GM12878 (cell line): ENCODE measurements around the gene GH2. TPM values are rescaled to one million over a fixed set of nuclear protein-coding genes. Genes with fewer than 3 reads are reported as not detected.

Experiments
- ATAC-seq: fragments of 200-7000 bp; cut with Tn5 transposase; 3 replicates; pipeline ENCODE4 v1.9.1; 2020; ENCODE audit warnings: mild to moderate bottlenecking, moderate library complexity
- BruUV-seq: library from RNA; stranded (reverse); fragments of 400-500 nt; replicated peaks from 2 replicates; lab custom pipeline; 2021; lab: Mats Ljungman, UMichigan
- CTCF ChIA-PET: fragments of 300-600 bp; sonication (Branson Sonifier 250); formaldehyde crosslinking; extraction: SDS; loops from one replicate; lab custom pipeline; 2021; ENCODE audit warnings: inconsistent platforms; lab: Yijun Ruan, JAX
- POLR2A ChIA-PET: fragments of 350-600 bp; formaldehyde crosslinking; extraction: SDS; loops from one replicate; lab custom pipeline; 2021; ENCODE audit warnings: inconsistent platforms; lab: Charles Lee
- RAD21 ChIA-PET: fragments of 300-600 bp; sonication (Branson Sonifier 250); formaldehyde crosslinking; loops from one replicate; lab custom pipeline; 2023; ENCODE audit warnings: antibody characterized with exemption; ENCODE audit not compliant: unreplicated experiment; lab: Charles Lee
- SMC1A ChIA-PET: fragments of 300-600 bp; sonication (Branson Sonifier 250); formaldehyde crosslinking; loops from one replicate; lab custom pipeline; 2023; ENCODE audit not compliant: unreplicated experiment, uncharacterized antibody; lab: Charles Lee
- DNase-seq: peaks from one replicate; pipeline ENCODE4 v3.0.0-alpha.2; 2011; ENCODE audit warnings: low read depth, low spot score
- FAIRE-seq: peaks from 3 replicates; lab custom pipeline; 2011; peaks lifted over from hg19 to GRCh38; lab: Jason Lieb, UNC
- H2AFZ ChIP-seq: 2 replicates; pipeline ENCODE4 v1.6.0; 2011; ENCODE audit warnings: low read depth, low read length, control low read depth; ENCODE audit not compliant: control insufficient read depth
- H3K27ac ChIP-seq: 2 replicates; pipeline ENCODE4 v1.5.1; 2011; ENCODE audit warnings: control low read depth; ENCODE audit not compliant: control insufficient read depth, insufficient read depth
- H3K27me3 ChIP-seq, 2 experiments: replicated peaks in 1 of 2; 2 replicates each; pipeline versions ENCODE4 v1.6.0 to v1.6.1; 2011; ENCODE audit warnings: low read length in 1 of 2; ENCODE audit not compliant: control insufficient read depth in 2 of 2, insufficient read depth in 2 of 2
- H3K36me3 ChIP-seq, 2 experiments: 2 replicates each; pipeline ENCODE4 v1.5.1; 2011; ENCODE audit warnings: low read length in 1 of 2; ENCODE audit not compliant: control insufficient read depth in 2 of 2, insufficient read depth in 2 of 2
- H3K4me1 ChIP-seq: 2 replicates; pipeline ENCODE4 v1.6.1; 2011; ENCODE audit warnings: mild to moderate bottlenecking, low read length, moderate library complexity, mixed read lengths; ENCODE audit not compliant: control insufficient read depth, insufficient read depth
- H3K4me2 ChIP-seq: 2 replicates; pipeline ENCODE4 v1.6.0; 2011; ENCODE audit warnings: control low read depth; ENCODE audit not compliant: control insufficient read depth, insufficient read depth
- H3K4me3 ChIP-seq: fragments of 200-600 bp; sonication (generic); 2 replicates; pipeline ENCODE4 v1.5.1; 2016
- H3K79me2 ChIP-seq: 2 replicates; pipeline ENCODE4 v1.6.0; 2011; ENCODE audit warnings: low read length; ENCODE audit not compliant: control insufficient read depth, insufficient read depth
- H3K9ac ChIP-seq: 2 replicates; pipeline ENCODE4 v1.8.0; 2011; ENCODE audit warnings: low read length, control low read depth, mixed read lengths; ENCODE audit not compliant: control insufficient read depth, insufficient read depth
- H3K9me3 ChIP-seq: replicated peaks from 3 replicates; pipeline ENCODE4 v1.5.1; 2011; ENCODE audit warnings: mild to moderate bottlenecking, low read length; ENCODE audit not compliant: control insufficient read depth, insufficient read depth
- H4K20me1 ChIP-seq: 2 replicates; pipeline ENCODE4 v1.6.0; 2011; ENCODE audit not compliant: control insufficient read depth, insufficient read depth
- CBX3 ChIP-seq: fragments of 200-600 bp; sonication (generic); IDR thresholded peaks from 2 replicates; pipeline ENCODE4 v1.6.1; 2016; ENCODE audit warnings: low read depth, borderline replicate concordance
- CREB1 ChIP-seq: IDR thresholded peaks from 2 replicates; pipeline ENCODE4 v1.6.1; 2012; ENCODE audit warnings: low read depth, mild to moderate bottlenecking, inconsistent platforms
- EP300 ChIP-seq, 2 experiments: fragments of 150-350 bp in 1 of 2; IDR thresholded peaks; 2 replicates each; pipeline ENCODE4 v1.6.1; 2011 to 2012; ENCODE audit warnings: low read depth in 2 of 2, low read length in 2 of 2, borderline replicate concordance in 1 of 2, improper control_type of control experiment in 1 of 2, inconsistent platforms in 1 of 2; ENCODE audit not compliant: control insufficient read depth in 1 of 2
- MEF2B ChIP-seq: fragments of 450-650 bp; IDR thresholded peaks from 2 replicates; pipeline ENCODE4 v1.6.1; 2018; ENCODE audit warnings: mild to moderate bottlenecking, moderate library complexity; ENCODE audit not compliant: partially characterized antibody, poor library complexity, severe bottlenecking
- NBN ChIP-seq: fragments of 450-650 bp; IDR thresholded peaks from 2 replicates; pipeline ENCODE4 v1.6.1; 2016
- NR2F1 ChIP-seq: fragments of 450-650 bp; conservative IDR thresholded peaks from 2 replicates; pipeline ENCODE4 v1.6.1; 2017; ENCODE audit warnings: mild to moderate bottlenecking
- NRF1 ChIP-seq: conservative IDR thresholded peaks from 2 replicates; pipeline ENCODE4 v1.6.1; 2011; ENCODE audit warnings: mild to moderate bottlenecking, low read depth, low read length, improper control_type of control experiment
- RAD21 ChIP-seq: IDR thresholded peaks from 2 replicates; pipeline ENCODE4 v1.6.1; 2011; ENCODE audit warnings: mild to moderate bottlenecking, low read depth, low read length, moderate library complexity; ENCODE audit not compliant: insufficient read depth
- RB1 ChIP-seq: fragments of 450-650 bp; formaldehyde crosslinking; IDR thresholded peaks from 2 replicates; pipeline ENCODE4 v1.6.1; 2017; ENCODE audit warnings: mild to moderate bottlenecking, borderline replicate concordance
- RELA ChIP-seq: fragments of 450-650 bp; IDR thresholded peaks from 2 replicates; pipeline ENCODE4 v1.8.0; 2014; ENCODE audit warnings: borderline replicate concordance; ENCODE audit not compliant: partially characterized antibody
- RUNX3 ChIP-seq: IDR thresholded peaks from 2 replicates; pipeline ENCODE4 v1.6.1; 2012; ENCODE audit warnings: low read length, inconsistent platforms
- SMC3 ChIP-seq: IDR thresholded peaks from 2 replicates; pipeline ENCODE4 v1.6.1; 2011; ENCODE audit warnings: low read length, improper control_type of control experiment, borderline replicate concordance
- STAT1 ChIP-seq: fragments of 450-650 bp; conservative IDR thresholded peaks from 2 replicates; pipeline ENCODE4 v1.6.1; 2014; ENCODE audit warnings: antibody characterized with exemption, mild to moderate bottlenecking
- YY1 ChIP-seq: IDR thresholded peaks from 2 replicates; pipeline ENCODE4 v1.6.1; 2011; ENCODE audit warnings: low read depth, mild to moderate bottlenecking, low read length
- WGBS: methylation state at CpG from one replicate; pipeline ENCODE4 v1.1.6; 2016; ENCODE audit warnings: low lambda C conversion rate; ENCODE audit not compliant: insufficient replicate concordance, insufficient coverage; ENCODE audit errors: missing lambda C conversion rate; 5-methylcytosine and 5-hydroxymethylcytosine counted together
- in situ Hi-C: fragments of 300-500 bp; cut with MboI; formaldehyde crosslinking; loops from 9 replicates; pipeline ENCODE4 v1.14.3; 2018; ENCODE audit warnings: mixed read lengths
- intact Hi-C: fragments of 100-400 bp; cut with micrococcal nuclease; formaldehyde crosslinking; loops from one replicate; pipeline ENCODE4 v1.14.2; 2022; ENCODE audit not compliant: unreplicated experiment
- polyA plus RNA-seq, 11 experiments: library from polyadenylated mRNA; depleted of rRNA in 4 of 11; unstranded in 6 of 11; stranded (reverse) in 5 of 11; fragments of >200 nt; fragmentation: Nextera tagmentation in 4 of 11; fragmentation: Illumina TruSeq in 1 of 11; extraction: Ambion mirVana in 4 of 11; extraction: Trizol in 1 of 11; gene quantifications; 1 replicate in 1 of 11; 2 replicates in 10 of 11; pipeline versions ENCODE4 v1.2.1 to v1.2.3, GENCODE V29; 2011 to 2016; ENCODE audit warnings: inconsistent platforms in 2 of 11, missing spikeins in 2 of 11, low read depth in 1 of 11
- total RNA-seq, 4 experiments: library from RNA; depleted of rRNA in 3 of 4; stranded (reverse); fragments of >200 nt in 3 of 4; fragmentation: Illumina TruSeq in 1 of 4; extraction: Trizol in 1 of 4; gene quantifications; 2 replicates each; pipeline versions ENCODE4 v1.2.1 to v1.2.3, GENCODE V29; 2013 to 2021
- TF ChIP-seq, protein P1 (sequence below): fragments of 450-650 bp; IDR thresholded peaks from 2 replicates; pipeline ENCODE4 v1.6.1; 2016; ENCODE audit warnings: mild to moderate bottlenecking
- TF ChIP-seq, protein P2 (sequence below): fragments of 450-650 bp; IDR thresholded peaks from 2 replicates; pipeline ENCODE4 v1.6.1; 2018; ENCODE audit warnings: borderline replicate concordance, mild to moderate bottlenecking; ENCODE audit not compliant: partially characterized antibody
- TF ChIP-seq, protein P3 (sequence below): fragments of 150-350 bp; IDR thresholded peaks from 2 replicates; pipeline ENCODE4 v1.6.1; 2016; ENCODE audit warnings: low read depth, low read length

GH2 gene
- total and polyA plus RNA-seq, 10 of the 15 experiments (the other 5 are each of a cell fraction or from before 2014, with no cell fraction given) = not detected

DNA sequence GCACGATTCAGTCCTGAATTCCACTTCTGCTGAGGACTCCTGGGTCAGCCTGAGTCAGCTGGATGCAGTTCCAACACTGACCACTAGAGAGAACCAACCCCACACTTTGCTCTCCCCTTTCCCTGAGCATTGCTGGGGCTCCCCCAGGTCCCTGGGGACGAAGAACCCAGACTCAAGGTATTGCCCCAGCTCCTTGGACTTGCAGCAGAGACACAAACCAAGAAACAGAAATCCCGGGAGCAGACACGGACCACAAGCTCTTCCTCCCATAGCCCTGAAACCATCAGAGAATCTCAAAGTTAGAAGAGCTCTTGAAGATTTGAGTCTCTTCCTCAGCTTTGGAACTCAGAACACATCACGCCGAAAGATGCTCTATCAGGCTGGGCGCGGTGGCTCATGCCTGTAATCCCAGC is 37.6 kb upstream of the GH2 start:
- DNase-seq (peak; percentile 71), ATAC-seq (peak; percentile 83), FAIRE-seq (peak; percentile 35)
- intact Hi-C loops = loop anchor here (1.0 to 2.0 kb wide), 6 partner anchors 27 to 213 kb away; no protein-coding TSS in a partner anchor
- Histone ChIP-seq H3K4me3 (no peak overlapping the region), H3K27ac (no peak overlapping the region), H4K20me1 (no peaks in the 10 kb centered on the region), H3K9me3 (no peaks in the 10 kb centered on the region), H3K79me2 (no peaks in the 10 kb centered on the region), H3K9ac (no peak overlapping the region), H3K27me3 (no peaks in the 10 kb centered on the region), H2AFZ (no peak overlapping the region), H3K36me3 (no peaks in the 10 kb centered on the region), H3K4me1 (peaks cover 16% of the 10 kb centered on the region), H3K4me2 (no peak overlapping the region)
- ChIA-PET POLR2A (interaction anchor here (0.6 to 2.8 kb wide), 10 partner anchors 12 to 352 kb away, joined by 3 to 22 read pairs (median 5); partner anchors contain the start of genes CD79B and ICAM2), RAD21 (interaction anchor here (0.7 to 9.2 kb wide), 20 partner anchors 9 to 213 kb away, joined by 3 to 288 read pairs (median 5); partner anchors contain the start of genes CD79B, ERN1 and ICAM2), SMC1A (interaction anchor here (0.6 to 14.0 kb wide), 22 partner anchors 11 to 226 kb away, joined by 3 to 248 read pairs (median 5); partner anchors contain the start of genes CD79B and ICAM2), CTCF (interaction anchor here (0.5 to 17.4 kb wide), 40 partner anchors 8 to 361 kb away, joined by 3 to 481 read pairs (median 5); partner anchors contain the start of genes CD79B, ERN1 and ICAM2)
- in situ Hi-C loops = no loop called here
- WGBS = 30% methylated on average over 7 of the region's 8 CpGs
- no TSS peak for BruUV-seq
- TF ChIP-seq MEF2B (peak; percentile 99), NR2F1 (0 out of 2 replicates have a peak, but pooled peaks have one; percentile 24), RELA (peak; percentile 77), RUNX3 (0 out of 2 replicates have a peak, but pooled peaks have one; percentile 34), SMC3 (peak; percentile 91), YY1 (peak; percentile 55; the same call in 1 of the 2 replicates), EP300 (IDR thresholded peaks at IDR 0.05; ENCODE audit: borderline replicate concordance in 1 of 2, control insufficient read depth in 1 of 2, low read depth in 2 of 2, low read length in 2 of 2) (no peak), RB1 (peak; percentile 95; the same call in 1 of the 2 replicates), RAD21 (peak; percentile 97), CBX3 (no peak), CREB1 (no peak), NRF1 (no peak), STAT1 (0 out of 2 replicates have a peak, but pooled peaks have one; percentile 44), NBN (peak; percentile 58; the same call in 1 of the 2 replicates)
- TF ChIP-seq, protein P1, sequence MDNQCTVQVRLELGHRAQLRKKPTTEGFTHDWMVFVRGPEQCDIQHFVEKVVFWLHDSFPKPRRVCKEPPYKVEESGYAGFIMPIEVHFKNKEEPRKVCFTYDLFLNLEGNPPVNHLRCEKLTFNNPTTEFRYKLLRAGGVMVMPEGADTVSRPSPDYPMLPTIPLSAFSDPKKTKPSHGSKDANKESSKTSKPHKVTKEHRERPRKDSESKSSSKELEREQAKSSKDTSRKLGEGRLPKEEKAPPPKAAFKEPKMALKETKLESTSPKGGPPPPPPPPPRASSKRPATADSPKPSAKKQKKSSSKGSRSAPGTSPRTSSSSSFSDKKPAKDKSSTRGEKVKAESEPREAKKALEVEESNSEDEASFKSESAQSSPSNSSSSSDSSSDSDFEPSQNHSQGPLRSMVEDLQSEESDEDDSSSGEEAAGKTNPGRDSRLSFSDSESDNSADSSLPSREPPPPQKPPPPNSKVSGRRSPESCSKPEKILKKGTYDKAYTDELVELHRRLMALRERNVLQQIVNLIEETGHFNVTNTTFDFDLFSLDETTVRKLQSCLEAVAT = peak; percentile 79
- TF ChIP-seq, protein P2, sequence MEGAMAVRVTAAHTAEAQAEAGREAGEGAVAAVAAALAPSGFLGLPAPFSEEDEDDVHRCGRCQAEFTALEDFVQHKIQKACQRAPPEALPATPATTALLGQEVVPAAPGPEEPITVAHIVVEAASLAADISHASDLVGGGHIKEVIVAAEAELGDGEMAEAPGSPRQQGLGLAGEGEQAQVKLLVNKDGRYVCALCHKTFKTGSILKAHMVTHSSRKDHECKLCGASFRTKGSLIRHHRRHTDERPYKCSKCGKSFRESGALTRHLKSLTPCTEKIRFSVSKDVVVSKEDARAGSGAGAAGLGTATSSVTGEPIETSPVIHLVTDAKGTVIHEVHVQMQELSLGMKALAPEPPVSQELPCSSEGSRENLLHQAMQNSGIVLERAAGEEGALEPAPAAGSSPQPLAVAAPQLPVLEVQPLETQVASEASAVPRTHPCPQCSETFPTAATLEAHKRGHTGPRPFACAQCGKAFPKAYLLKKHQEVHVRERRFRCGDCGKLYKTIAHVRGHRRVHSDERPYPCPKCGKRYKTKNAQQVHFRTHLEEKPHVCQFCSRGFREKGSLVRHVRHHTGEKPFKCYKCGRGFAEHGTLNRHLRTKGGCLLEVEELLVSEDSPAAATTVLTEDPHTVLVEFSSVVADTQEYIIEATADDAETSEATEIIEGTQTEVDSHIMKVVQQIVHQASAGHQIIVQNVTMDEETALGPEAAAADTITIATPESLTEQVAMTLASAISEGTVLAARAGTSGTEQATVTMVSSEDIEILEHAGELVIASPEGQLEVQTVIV = no peak
- TF ChIP-seq, protein P3, sequence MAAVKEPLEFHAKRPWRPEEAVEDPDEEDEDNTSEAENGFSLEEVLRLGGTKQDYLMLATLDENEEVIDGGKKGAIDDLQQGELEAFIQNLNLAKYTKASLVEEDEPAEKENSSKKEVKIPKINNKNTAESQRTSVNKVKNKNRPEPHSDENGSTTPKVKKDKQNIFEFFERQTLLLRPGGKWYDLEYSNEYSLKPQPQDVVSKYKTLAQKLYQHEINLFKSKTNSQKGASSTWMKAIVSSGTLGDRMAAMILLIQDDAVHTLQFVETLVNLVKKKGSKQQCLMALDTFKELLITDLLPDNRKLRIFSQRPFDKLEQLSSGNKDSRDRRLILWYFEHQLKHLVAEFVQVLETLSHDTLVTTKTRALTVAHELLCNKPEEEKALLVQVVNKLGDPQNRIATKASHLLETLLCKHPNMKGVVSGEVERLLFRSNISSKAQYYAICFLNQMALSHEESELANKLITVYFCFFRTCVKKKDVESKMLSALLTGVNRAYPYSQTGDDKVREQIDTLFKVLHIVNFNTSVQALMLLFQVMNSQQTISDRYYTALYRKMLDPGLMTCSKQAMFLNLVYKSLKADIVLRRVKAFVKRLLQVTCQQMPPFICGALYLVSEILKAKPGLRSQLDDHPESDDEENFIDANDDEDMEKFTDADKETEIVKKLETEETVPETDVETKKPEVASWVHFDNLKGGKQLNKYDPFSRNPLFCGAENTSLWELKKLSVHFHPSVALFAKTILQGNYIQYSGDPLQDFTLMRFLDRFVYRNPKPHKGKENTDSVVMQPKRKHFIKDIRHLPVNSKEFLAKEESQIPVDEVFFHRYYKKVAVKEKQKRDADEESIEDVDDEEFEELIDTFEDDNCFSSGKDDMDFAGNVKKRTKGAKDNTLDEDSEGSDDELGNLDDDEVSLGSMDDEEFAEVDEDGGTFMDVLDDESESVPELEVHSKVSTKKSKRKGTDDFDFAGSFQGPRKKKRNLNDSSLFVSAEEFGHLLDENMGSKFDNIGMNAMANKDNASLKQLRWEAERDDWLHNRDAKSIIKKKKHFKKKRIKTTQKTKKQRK = no peak
